ENCODE measurements around the gene CRACR2B. TPM values are rescaled to one million over a fixed set of nuclear protein-coding genes. Genes with fewer than 3 reads are reported as not detected.

CRACR2B gene
- polyA plus RNA-seq, 1 donor, result 17.3 TPM

DNA sequence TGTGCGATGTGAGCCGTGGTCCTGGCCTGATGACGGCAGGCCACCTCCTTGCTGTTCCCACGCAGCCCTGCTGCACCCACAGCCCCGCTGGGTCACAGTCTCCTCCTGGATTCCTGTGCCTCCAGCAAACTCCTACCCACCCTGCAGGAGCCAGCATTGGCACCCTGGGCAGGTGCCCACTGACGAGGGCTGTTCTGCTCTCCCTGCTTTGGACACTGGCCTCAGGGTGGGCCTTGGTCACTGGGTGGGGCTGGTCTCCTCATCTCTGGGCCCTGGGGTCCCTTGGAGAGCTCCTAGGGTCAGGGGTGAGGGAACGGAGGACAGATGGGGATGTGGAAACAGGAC is 27.6 kb downstream of the CRACR2B start:
- no peak for DNase-seq

DNA sequence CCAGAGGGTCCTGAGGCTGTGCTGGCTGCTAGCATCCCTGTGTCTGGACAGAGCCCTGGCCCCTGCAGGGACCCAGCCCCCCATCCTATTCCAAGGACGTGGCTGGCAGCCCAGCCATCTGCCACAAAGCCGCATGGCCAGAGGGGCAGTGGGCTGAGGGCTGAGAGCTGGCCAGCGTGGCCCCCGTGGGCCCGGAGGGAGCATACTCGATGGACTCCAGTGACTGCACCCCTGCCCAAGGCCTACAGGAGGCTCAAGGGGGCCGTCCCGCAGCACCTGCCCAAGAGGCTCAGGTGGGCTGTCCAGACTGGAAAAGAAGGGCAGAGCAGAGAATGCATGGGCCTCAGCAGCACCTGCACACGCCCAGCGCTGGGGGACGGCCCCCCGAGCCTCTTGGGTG is 28.1 kb downstream of the CRACR2B start:
- no peak for DNase-seq

DNA sequence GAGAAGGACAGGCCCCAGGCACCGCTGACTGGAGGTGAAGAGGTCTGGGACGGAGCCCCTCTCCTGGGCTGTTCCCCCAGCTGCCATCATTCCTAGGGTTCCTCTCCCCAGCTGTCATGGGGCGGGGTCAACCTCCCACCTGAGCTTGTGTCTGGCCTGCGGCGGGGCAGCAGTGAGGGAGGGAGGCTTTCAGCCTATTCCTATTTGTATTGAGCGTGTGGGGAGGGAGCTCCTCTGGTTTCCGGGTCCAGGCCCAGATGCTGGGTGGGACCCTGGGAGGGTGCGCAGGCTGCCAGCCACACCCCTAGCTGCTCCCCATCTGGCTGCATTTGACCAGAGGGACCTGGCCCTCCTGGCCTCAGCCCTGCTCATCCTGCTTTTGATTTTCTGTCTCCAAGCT is 28.7 kb downstream of the CRACR2B start:
- DNase-seq, result no peak

DNA sequence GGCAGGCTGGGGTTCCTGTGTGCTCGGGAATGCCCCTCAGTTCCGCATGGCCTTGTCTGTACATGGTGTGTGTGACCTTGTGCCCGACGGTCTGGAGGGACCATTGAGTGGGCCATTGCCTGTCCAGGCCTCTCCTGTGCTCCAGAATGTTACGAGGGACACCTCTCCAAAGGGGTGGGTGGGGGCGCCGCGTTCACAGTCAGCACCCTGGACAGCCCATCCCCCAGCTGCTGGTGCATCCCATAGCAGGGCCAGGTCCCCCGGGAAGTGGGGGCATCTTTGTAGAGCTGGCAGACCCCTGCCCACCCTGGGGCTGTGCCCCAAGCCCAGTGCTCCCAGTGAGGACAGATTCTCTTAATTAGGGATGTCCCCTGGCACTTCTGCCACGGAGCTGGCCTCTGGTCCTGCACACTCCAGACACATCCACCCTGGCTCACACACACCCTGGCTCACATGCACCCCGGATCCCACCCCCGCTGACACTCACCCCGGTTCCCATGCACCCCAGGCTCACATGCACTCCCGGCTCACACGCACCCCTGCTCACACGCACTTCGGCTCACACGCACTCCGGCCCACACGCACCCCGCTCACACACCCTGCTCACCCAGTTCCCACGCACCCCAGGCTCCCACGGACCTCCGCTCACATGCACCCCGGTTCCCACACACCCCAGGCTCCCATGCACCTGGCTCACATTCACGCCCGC is 30.5 kb downstream of the CRACR2B start:
- DNase-seq, result no peak

DNA sequence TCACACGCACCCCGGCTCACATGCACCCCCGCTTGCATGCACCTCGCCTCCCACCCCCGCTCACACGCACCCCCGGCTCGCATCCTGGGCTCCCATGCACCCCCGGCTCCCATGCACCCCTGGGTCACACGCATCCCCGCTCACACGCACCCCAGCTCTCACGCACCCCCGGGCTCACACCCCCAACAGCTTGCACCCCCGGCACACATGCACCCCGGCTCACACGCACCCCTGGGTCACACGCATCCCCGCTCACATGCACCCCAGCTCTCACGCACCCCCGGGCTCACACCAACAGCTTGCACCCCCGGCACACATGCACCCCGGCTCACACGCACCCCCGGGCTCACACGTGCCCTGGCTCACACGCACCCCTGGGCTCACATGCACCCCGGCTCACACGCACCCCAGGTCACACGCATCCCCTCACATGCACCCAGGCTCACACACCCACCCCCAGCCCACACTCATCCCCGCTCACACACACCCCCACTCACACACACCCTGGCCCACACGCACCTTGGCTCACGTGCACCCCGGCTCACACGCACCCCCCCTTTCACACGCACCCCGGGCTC is 31.1 kb downstream of the CRACR2B start:
- DNase-seq, result no peak

DNA sequence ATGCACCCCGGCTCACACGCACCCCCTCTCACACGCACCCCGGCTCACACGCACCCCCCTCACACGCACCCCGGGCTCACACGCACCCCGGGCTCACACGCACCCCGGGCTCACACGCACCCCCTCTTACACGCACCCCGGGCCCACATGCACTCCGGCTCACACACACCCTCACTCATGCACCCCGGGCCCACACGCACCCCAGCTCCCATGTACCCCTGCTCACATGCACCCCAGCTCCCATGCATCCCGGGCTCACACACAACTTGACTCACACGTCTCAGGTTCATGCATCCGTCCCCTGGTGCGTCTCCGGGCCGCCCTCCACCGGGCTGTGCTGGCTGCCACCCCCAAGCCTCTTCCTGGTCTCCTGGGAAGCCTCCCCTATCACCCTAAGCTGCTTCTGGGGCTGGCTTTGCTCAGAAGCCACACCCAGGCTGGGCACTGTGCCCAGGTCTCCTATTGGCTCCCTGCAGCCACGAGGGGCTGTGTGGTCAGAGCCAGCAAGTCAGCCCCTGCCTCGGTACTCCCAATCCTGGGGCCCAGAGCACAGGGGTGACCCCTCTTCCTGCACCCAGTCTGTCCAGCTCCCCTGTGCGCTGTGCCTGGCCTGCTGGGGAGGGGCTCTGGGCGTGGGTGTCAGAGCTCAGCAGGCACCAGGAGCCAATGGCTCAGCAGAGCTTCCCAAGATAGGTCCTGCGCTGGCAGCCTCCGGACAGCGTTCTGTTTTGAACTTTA is 31.8 kb downstream of the CRACR2B start:
- peak; percentile 80 for DNase-seq

DNA sequence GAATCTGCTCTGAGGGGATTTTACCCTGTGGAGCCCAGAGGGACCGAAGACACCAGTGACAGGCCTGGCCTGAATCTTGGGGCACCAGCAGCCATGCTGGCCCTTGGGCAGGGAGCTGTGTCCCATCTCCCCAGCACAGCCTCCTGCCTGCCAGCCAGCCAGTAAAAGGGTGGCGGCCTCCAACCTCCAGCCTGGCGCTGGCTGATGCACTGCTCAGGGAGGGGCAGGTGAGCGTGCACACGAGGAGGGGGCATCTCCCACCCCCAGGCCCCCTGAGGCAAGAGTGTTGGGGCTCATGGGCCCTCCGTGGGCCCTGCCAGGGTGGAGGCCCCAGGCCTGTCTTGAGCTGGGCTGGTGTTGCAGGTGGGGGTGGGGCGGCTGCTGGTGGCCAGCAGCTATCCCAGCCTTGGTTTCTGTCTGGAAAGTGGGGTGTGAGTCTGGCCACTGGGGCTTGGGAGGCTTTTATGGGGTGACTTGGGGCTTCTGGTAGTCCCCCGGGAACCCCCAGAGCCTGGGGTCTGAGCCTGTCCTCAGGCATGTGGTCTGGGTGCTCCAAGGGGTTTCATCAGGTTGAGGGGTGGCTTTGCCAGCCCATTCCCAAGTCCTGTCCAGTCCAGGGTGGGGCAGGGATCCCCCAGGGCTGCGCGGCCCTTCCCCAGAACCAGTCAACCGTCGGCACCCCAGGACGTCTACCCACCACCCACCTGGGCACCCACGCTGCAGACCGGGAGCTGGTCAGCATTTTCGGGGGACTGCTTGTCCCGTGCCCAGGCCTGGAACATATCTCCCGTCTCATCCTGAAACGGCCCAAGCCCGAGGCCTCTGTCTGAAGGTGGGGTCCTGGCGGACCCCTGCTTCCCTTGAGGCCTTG is 32.8 kb downstream of the CRACR2B start:
- DNase-seq, result no peak

DNA sequence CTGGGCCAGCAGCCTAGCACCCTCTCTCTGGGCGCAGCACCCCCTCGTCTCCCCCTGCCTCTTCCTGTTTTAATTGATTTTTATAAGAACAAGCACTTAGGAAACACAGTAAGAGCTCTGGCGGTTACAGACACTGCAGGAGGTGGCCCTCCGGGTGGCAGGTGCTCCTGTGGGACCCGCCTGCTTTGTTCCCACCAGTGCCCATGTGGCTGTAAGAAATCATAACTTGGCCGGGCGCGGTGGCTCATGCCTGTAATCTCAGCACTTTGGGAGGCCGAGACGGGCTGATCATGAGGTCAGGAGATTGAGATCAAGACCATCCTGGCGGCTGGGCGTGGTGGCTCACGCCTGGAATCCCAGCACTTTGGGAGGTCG is 33.4 kb downstream of the CRACR2B start:
- DNase-seq, result no peak

DNA sequence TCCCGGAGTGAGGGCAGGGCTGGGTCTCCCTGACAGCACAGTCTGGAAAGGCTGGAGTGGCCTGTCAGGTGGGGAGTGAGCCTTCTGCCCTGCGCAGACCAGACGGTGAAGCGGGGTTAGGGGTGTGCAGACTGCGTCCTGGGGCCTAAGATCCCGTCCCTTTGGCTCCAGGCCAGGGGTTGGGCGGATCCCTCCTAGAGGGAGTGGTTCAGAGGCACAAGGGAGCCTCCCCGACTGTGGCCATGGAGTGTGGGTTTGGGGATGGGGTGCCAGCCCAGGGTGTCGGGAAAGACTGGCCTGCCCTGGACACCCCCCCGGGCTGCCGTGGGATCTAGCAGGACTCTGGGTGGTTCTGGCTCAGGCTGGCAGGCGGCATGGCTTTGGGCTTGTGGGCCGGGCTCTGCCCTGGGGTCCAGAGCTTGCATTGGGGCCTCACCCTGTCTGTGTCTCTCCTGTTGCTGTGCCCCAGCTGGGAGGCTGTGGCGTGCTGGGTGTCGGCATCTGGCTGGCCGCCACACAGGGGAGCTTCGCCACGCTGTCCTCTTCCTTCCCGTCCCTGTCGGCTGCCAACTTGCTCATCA is 34.5 kb downstream of the CRACR2B start:
- DNase-seq, result no peak

DNA sequence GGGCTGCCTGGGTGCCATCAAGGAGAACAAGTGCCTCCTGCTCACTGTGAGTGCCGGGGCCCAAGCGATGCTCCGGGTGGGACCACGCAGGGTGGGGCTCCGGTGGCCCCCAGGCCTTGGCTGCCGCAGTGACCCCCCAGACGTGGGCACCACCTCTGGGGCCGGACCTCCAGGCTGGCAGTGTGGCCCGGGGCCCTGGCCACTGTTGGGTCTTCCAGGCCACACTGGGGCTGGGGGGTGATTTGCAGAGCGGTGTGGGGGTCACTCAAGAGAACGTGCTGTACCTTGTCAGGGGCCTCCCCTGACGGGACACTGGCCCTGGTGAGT is 34.9 kb downstream of the CRACR2B start:
- DNase-seq, result no peak

DNA sequence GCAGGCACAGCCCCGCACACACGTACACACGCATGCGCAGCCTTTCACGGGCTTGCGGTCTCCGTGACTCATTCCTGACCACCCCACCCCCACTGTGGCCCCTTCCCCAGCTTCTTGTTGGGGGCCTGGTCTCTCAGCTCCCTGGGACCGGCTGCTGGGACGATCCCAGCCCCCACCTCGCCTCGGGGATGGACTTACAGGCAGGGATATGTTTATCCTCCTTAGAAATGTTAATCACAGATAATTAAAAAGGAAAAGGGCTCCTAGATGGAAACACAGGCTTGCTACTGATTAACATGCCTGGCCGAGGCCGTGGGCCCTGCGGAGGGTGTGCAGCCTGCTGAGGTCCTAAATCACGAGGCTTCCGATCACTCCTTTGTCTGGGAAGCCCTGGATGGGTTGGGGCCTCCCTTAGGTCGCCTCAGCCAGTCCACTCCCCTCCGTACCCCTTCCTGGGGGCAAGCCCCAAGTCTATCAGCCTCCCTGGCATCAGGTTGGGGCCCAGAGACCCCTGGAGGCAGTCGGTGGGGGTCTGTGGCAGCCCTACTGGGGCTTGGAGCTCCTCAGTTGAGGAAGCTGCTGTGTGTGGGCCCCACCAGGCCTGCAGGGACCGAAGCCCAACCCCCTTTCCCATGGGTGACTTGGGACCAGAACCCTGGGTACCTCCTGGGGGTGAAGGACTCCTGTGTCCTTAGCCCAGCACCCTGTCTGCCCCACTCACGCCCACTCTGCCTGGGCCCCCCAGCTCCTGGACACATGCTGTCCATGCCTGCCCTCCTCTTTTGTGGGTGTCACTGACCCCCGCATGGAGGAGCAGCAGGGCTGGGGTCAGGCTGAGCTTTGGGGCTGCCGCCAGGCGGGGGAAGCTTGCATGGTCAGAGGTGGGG is 35.5 kb downstream of the CRACR2B start:
- DNase-seq, result no peak

DNA sequence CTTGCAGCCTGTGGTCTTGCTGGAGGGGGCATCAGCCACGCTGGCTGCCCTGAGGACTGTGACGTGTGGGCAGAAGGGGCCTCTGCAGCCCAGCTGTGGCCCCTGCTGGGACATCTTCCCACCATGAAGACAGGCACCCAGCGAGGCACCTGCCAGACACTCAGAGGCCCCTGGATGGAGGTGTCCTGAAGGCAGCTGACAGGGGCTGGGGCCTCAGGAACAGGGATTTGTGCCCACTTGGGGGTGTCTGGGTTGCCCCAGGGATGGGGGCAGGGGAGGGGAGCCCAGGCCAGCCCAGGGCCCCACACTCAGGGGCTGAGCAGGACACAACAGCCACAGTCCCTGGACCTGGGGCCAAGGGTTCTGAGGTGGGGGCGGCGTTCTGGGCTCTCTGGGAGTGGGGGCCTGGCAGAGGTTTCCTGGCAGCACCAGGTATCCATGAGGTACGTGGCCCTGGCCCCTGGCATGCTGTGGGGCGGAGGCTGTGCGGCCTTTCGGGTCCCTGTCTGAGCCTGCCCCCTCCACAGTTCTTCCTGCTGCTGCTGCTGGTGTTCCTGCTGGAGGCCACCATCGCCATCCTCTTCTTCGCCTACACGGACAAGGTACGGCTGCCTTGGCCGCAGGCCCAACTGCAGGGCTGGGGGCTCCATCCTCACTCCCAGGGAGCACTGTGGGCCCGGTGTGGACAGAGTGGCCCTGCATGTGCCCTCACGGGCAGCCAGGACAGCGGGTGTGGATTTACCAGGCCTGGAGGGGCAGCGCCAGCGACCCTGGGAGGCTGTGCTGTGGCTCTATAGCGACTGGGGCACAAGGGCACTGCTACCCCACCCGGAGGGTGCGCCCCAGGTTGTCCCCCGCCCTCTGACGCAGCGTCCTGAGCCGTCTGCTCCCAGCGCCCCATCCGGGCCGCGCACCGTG is 36.5 kb downstream of the CRACR2B start:
- DNase-seq, result no peak

DNA sequence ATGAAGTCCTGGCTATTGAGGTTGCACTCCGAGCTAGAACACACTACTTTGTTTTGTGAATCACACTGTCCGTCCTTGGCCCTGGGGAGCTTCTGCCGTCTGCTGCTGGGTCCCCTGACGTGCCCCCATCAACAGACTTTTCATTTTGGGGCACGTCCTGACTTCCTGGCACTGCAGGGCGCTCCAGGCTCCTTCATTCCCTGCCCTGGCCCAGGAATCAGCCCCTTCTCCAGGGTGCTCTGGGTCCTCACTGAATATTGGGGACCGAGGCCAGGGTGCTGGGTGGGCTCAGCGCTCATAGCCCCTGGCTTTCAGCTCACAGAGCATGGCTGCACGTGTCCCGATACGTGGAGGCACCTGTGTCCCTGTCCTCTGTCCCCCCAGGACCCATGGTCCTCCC is 37.2 kb downstream of the CRACR2B start:
- no peak for DNase-seq

DNA sequence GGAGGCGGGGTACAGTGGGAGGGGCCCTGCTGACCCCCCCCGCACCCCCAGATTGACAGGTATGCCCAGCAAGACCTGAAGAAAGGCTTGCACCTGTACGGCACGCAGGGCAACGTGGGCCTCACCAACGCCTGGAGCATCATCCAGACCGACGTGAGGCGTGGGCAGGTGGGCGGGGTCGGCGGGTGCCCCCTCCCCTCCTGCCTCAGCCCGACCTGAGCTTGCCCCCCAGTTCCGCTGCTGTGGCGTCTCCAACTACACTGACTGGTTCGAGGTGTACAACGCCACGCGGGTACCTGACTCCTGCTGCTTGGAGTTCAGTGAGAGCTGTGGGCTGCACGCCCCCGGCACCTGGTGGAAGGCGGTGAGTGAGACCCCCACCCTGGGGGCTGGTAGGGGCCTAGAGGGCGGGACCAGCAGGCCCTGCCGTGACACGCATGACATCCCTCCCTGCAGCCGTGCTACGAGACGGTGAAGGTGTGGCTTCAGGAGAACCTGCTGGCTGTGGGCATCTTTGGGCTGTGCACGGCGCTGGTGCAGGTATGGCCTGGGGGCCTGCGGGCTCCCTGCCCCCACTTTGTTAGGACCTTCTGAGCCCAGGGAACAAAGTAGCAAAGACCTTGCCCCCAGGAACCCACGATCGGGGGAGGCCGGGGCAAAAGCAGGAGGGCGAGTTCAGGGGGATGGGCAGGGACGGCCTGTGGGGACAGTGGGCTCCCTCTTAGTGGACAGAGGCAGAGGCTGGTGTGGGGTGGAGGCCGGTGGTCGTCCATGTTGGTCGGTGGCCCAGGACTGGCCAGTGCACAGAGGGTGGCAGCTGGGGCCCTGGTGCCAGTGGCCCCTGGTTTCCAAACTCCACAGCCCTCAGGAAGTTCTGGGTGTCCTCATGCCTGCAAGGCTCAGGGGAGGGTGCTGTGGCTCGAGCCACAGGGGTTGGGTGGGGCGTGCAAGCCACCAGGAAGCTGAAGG is 38.0 kb downstream of the CRACR2B start:
- no peak for DNase-seq

DNA sequence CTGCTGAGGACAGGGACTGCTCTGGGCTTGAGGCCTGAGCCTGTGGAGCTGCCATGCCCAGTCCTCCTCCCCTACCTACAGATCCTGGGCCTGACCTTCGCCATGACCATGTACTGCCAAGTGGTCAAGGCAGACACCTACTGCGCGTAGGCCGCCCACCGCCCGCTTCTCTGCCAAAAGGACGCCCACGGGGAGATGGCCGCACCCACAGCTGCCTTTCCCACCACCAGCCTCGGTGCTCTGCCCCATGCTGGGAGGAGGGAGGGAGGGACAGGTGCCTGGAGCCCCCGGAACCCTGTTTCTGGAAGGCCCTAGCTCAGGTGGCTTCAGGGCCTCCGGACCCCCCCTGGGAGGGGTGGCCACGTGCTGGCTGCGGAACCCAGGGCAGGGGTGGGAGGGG is 38.8 kb downstream of the CRACR2B start:
- no peak for DNase-seq

DNA sequence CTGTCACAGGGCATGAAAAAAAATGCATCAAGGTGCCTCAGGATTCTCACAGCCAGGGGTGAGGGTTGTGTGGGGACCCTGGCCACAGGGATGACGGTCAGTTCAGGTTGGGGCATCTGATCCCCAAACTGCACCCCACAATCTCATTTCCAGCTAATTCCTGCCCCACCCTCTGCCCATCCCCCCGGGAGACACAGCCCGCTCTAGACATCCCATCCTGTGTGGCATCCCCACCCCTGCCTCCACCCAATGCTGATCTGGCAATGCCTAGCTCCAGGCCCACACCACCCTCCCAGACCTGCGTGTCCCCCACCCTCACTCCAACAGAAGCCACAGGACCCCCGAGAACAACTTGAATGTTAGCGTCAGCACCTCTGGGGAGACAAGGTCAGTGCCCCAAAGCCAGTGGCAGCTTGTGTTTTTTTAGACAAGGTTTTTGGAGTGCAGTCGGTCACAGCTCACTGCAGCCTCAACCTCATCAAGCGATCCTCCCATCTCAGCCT is 40.2 kb downstream of the CRACR2B start:
- DNase-seq, result no peak

DNA sequence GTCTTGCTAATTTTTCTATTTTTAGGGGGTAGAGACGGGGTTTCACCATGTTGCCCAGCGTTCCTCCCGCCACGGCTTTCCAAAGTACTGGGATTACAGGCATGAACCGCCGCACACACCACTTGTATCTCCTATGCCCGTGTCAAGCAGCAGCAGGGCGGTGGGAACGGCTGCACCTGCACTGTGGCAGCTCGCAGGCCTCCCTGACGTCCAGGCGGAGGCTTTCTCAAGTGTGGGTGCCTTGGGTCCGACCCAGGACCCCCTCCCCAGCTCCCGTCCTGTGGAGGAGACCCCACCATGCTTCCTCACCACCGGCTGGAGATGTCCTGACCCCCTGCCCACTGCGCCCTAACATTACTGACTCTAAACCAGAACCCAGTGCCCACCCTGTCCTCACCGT is 40.7 kb downstream of the CRACR2B start:
- DNase-seq, result no peak

DNA sequence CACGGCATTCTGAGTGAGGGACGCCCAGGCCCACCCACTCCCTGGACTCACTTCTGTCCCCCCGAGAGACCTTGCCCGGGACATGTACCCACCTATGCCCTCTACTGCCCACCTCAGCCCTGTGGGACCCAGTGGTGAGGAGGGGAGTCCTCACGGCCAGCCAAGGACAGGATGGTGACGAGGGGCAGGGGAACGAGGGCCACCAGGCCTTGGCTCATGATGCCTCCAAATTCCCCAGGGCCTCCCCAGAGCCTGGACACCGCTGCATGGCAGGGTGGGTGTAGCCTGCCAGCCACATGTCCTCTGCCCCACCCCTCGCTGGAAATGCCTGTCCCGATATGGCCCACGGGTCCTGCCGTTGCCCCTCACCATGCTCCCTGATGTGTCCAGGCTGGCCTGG is 41.1 kb downstream of the CRACR2B start:
- no peak for DNase-seq

DNA sequence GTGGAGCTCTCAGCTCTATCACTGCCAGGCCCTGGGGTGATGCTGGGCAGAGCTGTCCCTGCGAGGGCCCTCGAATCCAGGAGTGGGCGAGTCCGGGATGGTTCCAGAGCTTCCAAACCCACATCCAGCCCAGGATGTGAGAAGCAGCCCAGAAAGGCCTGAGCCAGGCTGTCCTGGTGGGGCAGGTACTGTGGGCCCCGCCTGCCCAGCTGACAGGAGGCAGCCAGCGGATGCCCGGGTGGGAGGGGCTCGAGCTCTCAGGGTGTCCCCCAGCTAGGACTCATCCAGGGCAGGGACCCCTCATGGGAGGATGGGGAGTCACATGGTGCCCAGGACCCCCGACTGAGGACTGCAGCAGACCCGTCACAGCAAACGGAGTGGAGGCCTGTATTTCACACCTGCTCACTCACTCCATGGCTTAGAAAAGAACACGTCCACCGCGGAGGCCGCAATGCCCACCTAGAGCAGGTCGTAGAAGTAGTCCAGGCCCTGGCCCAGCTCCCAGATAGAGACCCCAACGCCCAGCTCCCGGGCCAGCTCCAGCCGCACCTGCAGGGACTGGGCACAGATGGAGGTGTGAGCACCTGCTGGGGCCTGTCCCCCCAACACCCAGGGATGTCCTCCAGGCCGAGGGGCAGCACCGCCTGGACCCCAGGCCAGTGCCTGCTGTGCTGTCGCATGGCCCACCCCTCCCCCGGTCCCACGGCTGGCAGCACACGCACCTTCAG is 41.8 kb downstream of the CRACR2B start:
- DNase-seq, result no peak

All from hindlimb muscle (tissue), 1 donor.